ENCODE measurements around the gene KRT7. TPM values are rescaled to one million over a fixed set of nuclear protein-coding genes. Genes with fewer than 3 reads are reported as not detected.

Gene KRT7
- total RNA-seq, 4 donors from 2014 or later, result 2.5 to 33.9 (median 6.3) TPM

DNA sequence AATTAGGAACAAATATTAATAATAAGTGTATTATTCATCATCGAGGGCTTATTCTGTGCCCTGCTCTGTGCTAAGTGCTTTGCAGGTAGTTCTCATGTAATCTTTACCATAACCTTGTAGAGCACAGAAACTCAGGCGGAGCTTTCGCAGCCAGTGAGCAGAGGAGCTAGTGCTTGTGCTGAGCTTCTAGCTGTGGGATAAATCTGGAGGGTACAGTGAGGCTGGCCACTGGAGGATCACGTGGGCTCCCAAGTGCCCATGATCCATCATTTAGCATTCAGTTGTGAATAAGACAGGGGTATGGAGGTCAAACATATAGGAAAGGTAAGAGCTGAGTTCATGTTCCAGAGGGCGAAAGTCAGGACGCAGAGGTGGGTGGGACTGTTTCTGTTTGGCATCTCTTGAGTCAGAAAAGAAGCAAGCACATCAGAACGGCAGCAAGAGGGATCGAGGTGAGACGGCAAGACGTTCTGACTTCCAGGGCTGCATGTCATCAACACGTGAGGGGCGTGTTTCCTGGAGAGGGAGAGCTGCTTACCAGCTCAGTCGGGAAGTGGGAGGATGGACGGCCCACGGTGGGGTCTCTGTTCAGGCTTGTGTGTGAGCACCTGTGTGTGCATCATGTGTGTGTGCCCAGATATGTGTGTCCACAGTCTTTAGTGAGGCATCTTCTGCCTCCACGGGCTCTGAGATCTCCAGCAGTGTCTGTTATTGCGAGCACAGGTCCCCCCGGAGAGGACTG, 24.4 kb upstream of the KRT7 start:
- peaks cover 0 to 10% (median 1%) of the 10 kb centered on the region in 4 donors for H3K4me1 ChIP-seq
- H3K27ac ChIP-seq, result no peak overlapping the region
- H3K9me3 ChIP-seq, result no peaks in the 10 kb centered on the region
- 68 to 74% methylated on average over 18 of the region's 18 CpGs for WGBS, 2 donors
- H3K36me3 ChIP-seq, result no peaks in the 10 kb centered on the region
- TF ChIP-seq EP300 (IDR thresholded peaks at IDR 0.05) (no peak), POLR2A (IDR thresholded peaks at IDR 0.05) (no peak)
- TF ChIP-seq, protein P1, sequence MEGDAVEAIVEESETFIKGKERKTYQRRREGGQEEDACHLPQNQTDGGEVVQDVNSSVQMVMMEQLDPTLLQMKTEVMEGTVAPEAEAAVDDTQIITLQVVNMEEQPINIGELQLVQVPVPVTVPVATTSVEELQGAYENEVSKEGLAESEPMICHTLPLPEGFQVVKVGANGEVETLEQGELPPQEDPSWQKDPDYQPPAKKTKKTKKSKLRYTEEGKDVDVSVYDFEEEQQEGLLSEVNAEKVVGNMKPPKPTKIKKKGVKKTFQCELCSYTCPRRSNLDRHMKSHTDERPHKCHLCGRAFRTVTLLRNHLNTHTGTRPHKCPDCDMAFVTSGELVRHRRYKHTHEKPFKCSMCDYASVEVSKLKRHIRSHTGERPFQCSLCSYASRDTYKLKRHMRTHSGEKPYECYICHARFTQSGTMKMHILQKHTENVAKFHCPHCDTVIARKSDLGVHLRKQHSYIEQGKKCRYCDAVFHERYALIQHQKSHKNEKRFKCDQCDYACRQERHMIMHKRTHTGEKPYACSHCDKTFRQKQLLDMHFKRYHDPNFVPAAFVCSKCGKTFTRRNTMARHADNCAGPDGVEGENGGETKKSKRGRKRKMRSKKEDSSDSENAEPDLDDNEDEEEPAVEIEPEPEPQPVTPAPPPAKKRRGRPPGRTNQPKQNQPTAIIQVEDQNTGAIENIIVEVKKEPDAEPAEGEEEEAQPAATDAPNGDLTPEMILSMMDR (IDR thresholded peaks at IDR 0.05), result no peak
- peaks cover 0 to 4% of the 10 kb centered on the region in 2 donors for H3K27me3 ChIP-seq
- DNase-seq (ENCODE audit: low spot score in 2 of 2), result no peak
- no peak overlapping the region for H3K4me3 ChIP-seq

DNA sequence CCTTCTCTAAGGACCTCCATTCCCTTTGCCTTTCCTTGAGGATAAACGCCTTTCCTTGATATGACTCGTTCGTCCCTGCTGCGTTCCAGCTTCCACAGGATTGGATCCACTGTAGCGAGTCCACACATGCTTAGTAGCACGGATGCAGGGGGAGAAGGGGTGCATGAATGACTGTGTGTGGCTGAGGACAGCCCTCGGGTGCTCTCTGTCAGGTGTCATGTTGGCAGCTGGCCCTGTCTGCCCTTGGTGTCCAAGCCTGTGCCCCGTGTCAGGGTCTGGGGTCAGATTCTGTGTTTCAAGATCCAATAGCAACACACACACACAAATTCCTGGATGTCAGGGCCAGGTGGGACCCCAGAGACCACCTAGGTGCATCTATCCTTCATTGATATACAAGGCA, 23.7 kb upstream of the KRT7 start:
- Histone ChIP-seq H3K4me3 (no peak overlapping the region), H3K27me3 (peaks cover 0 to 4% of the 10 kb centered on the region in 2 donors), H3K4me1 (peaks cover 0 to 5% (median 0%) of the 10 kb centered on the region in 4 donors), H3K27ac (no peak overlapping the region), H3K9me3 (no peaks in the 10 kb centered on the region), H3K36me3 (no peaks in the 10 kb centered on the region)
- 68 to 71% methylated on average over 8 of the region's 8 CpGs for WGBS, 2 donors
- TF ChIP-seq POLR2A (IDR thresholded peaks at IDR 0.05), result no peak
- TF ChIP-seq EP300 (IDR thresholded peaks at IDR 0.05), result no peak
- TF ChIP-seq, protein P1 (IDR thresholded peaks at IDR 0.05), result no peak
- DNase-seq (ENCODE audit: low spot score in 2 of 2), result peak in 1 of 2 donors; percentile 1

DNA sequence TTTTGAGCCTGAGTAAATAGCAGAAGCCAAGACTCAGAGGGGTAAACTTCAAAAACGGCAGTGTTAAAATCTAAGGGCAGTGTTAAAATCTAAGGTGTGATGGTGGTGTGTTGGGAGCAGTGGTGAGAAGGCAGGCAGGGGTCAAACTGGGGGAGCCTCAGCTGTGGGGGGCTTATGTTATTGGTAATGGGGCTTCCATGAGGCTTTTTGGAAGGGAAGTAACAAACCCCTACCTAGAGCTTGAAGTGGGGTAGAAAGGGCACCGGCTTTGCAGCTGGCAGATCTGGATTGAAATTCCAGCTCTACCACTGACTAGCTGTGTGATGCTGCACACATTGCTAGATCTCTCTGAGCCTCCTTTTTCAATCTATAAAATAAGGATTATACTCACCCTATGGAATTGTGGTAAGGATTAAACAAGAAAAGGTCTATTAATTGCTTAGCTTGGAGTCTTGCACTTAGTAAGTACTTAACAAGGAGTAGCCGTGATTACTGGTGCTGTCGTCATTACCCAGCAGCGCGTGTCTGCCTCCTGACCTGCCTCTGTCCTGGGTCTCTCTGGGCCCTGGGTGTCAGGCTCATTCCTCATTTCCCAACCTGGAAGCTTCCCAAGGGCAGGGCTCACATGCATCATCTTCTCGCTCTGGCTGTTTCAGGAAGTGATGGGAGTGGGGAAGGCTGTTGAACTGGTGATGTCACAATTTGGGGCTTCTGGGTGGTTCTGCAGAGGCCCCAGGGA, 22.7 kb upstream of the KRT7 start:
- peaks cover 0 to 5% (median 0%) of the 10 kb centered on the region in 4 donors for H3K4me1 ChIP-seq
- H3K9me3 ChIP-seq, result no peaks in the 10 kb centered on the region
- peak; percentile 21 to 62 for DNase-seq (ENCODE audit: low spot score in 2 of 2)
- TF ChIP-seq EP300 (IDR thresholded peaks at IDR 0.05) (peak in 1 of 2 donors; percentile 52), POLR2A (IDR thresholded peaks at IDR 0.05) (no peak)
- TF ChIP-seq, protein P1 (IDR thresholded peaks at IDR 0.05), result no peak
- 77 to 78% methylated on average over 7 of the region's 7 CpGs for WGBS, 2 donors
- H3K4me3 ChIP-seq, result no peak overlapping the region
- peaks cover 0 to 4% of the 10 kb centered on the region in 2 donors for H3K27me3 ChIP-seq
- no peaks in the 10 kb centered on the region for H3K36me3 ChIP-seq
- H3K27ac ChIP-seq, result no peak overlapping the region

DNA sequence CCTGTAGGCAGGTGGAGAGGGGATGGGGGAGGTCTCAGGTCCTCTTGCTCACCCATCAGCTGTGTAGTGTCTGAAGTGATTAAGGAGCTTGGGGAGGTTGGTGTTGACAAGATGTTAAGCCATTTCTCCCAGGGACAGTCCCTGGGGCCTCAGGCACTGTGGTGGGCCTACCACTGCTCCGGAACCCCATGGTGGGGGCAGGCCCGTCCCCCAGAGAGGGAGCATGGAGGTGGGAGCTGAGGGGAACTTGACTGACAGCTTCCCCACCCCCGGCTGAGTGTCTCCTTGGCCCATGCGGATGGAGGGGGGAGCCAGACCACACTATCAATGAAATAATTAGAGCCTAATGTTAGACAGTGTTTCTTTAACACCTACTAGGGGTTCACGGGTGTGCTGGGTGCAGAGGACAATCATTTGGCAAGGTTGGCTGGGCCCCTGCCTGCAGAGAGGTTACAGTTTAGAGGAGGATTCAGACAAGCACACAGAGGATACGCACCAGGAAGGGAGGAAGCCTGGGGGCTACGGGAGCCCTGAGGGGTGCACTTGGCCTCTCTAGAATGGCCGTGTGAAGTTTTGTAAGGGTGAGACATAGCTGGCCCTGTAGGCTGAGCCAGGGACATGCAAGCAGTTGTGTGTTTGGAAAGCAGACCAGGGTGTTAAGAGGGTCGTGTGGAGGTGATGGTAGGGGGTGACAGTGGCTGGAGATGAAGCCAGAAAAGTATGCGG, 22.0 kb upstream of the KRT7 start:
- Histone ChIP-seq H3K36me3 (no peaks in the 10 kb centered on the region), H3K9me3 (no peaks in the 10 kb centered on the region), H3K27me3 (peaks cover 0 to 4% of the 10 kb centered on the region in 2 donors), H3K27ac (no peak overlapping the region), H3K4me3 (no peak overlapping the region), H3K4me1 (peaks cover 0 to 5% (median 0%) of the 10 kb centered on the region in 4 donors)
- peak in 1 of 2 donors; percentile 9 for DNase-seq (ENCODE audit: low spot score in 2 of 2)
- TF ChIP-seq POLR2A (IDR thresholded peaks at IDR 0.05) (no peak), EP300 (IDR thresholded peaks at IDR 0.05) (no peak)
- TF ChIP-seq, protein P1 (IDR thresholded peaks at IDR 0.05), result no peak
- 65 to 76% methylated on average over 8 to 10 of the region's 10 CpGs for WGBS, 2 donors

All from tibial nerve (tissue), 4 donors.